ENCODE data around the gene KCTD6. TPM values are rescaled to one million over a fixed set of nuclear protein-coding genes. Genes with fewer than 3 reads are reported as not detected.
A peak's percentile ranks its signal among the peaks of the same experiment; 100 is the strongest.

Gene KCTD6
- total and polyA plus RNA-seq, 10 donors, result 7.3 to 23.5 (median 10.9) TPM

GRCh38 chr3:58471025-58471887 is 20.6 kb upstream of the KCTD6 start:
- H3K36me3 ChIP-seq, result no peaks in the 10 kb centered on the region
- peaks cover 0 to 51% (median 25%) of the 10 kb centered on the region in 6 donors for H3K4me1 ChIP-seq
- no peak for DNase-seq
- H3K4me3 ChIP-seq, result no peak overlapping the region
- peak overlapping the region in 7 of 8 donors; percentile 2 to 79 (median 55) for H3K27ac ChIP-seq
- intact Hi-C loops (cut with DNase I; ENCODE audit: low total_unique reads), result no loop called here
- TF ChIP-seq POLR2A (IDR thresholded peaks at IDR 0.05), result no peak
- TF ChIP-seq CTCF (IDR thresholded peaks at IDR 0.05 in 8 of 11, conservative IDR thresholded peaks at IDR 0.05 in 3 of 11), result no peak
- no peak for TF ChIP-seq POLR2AphosphoS5 (IDR thresholded peaks at IDR 0.05)
- H3K9me3 ChIP-seq, result no peaks in the 10 kb centered on the region
- H3K27me3 ChIP-seq (replicated peaks in 1 of 7), result no peaks in the 10 kb centered on the region
- WGBS, 5 donors, result 42 to 60% (median 57%) methylated on average over 10 of the region's 10 CpGs

GRCh38 chr3:58473275-58473674 is 18.6 kb upstream of the KCTD6 start:
- Histone ChIP-seq H3K27me3 (replicated peaks in 1 of 7) (no peaks in the 10 kb centered on the region), H3K9me3 (no peaks in the 10 kb centered on the region), H3K36me3 (no peaks in the 10 kb centered on the region), H3K4me1 (peaks cover 0 to 54% (median 25%) of the 10 kb centered on the region in 6 donors), H3K4me3 (no peak overlapping the region), H3K27ac (peak overlapping the region in 3 of 8 donors; percentile 54 to 71 (median 63))
- WGBS, 5 donors, result 87 to 97% (median 90%) methylated on average over 1 of the region's 1 CpG
- intact Hi-C loops (cut with DNase I; ENCODE audit: low total_unique reads), result no loop called here
- no peak for TF ChIP-seq POLR2AphosphoS5 (IDR thresholded peaks at IDR 0.05)
- no peak for TF ChIP-seq POLR2A (IDR thresholded peaks at IDR 0.05)
- no peak for TF ChIP-seq CTCF (IDR thresholded peaks at IDR 0.05 in 8 of 11, conservative IDR thresholded peaks at IDR 0.05 in 3 of 11)
- DNase-seq, result no peak

- intact Hi-C loops (cut with DNase I; ENCODE audit: low total_unique reads), result no loop called here
- Histone ChIP-seq H3K27ac (peak overlapping the region in 3 of 8 donors; percentile 54 to 64 (median 63)), H3K36me3 (no peaks in the 10 kb centered on the region), H3K4me1 (peaks cover 0 to 54% (median 25%) of the 10 kb centered on the region in 6 donors), H3K27me3 (replicated peaks in 1 of 7) (no peaks in the 10 kb centered on the region), H3K4me3 (no peak overlapping the region), H3K9me3 (no peaks in the 10 kb centered on the region)
- DNase-seq, result no peak
- 93 to 100% (median 94%) methylated on average over 1 of the region's 1 CpG for WGBS, 5 donors
- TF ChIP-seq POLR2A (IDR thresholded peaks at IDR 0.05) (no peak), CTCF (IDR thresholded peaks at IDR 0.05 in 8 of 11, conservative IDR thresholded peaks at IDR 0.05 in 3 of 11) (no peak), POLR2AphosphoS5 (IDR thresholded peaks at IDR 0.05) (no peak)
Measured at GRCh38 chr3:58474348-58474911, 17.5 kb upstream of the KCTD6 start.

- WGBS, 5 donors, result 49 to 66% (median 63%) methylated on average over 3 of the region's 3 CpGs
- Histone ChIP-seq H3K27me3 (replicated peaks in 1 of 7) (no peaks in the 10 kb centered on the region), H3K27ac (peak overlapping the region in 5 of 8 donors; percentile 4 to 64 (median 54)), H3K4me1 (peaks cover 0 to 52% (median 25%) of the 10 kb centered on the region in 6 donors), H3K9me3 (no peaks in the 10 kb centered on the region), H3K36me3 (no peaks in the 10 kb centered on the region), H3K4me3 (no peak overlapping the region)
- DNase-seq, result no peak
- TF ChIP-seq POLR2AphosphoS5 (IDR thresholded peaks at IDR 0.05) (no peak), POLR2A (IDR thresholded peaks at IDR 0.05) (no peak), CTCF (IDR thresholded peaks at IDR 0.05 in 8 of 11, conservative IDR thresholded peaks at IDR 0.05 in 3 of 11) (no peak)
- intact Hi-C loops (cut with DNase I; ENCODE audit: low total_unique reads), result no loop called here
Measured at GRCh38 chr3:58474967-58475578, 16.8 kb upstream of the KCTD6 start.
